Stimulated activated naive CD4-positive, alpha-beta T cell treated with Interleukin-2 at 50 U/mL for 16 hours (primary cell): ENCODE data around the gene KLHL36.
A peak's percentile ranks its signal among the peaks of the same experiment; 100 is the strongest.

Experiments used
- DNase-seq: peaks from one replicate; lab custom pipeline; 2025; lab: John Stamatoyannopoulos, UW

Gene KLHL36

GRCh38 chr16:84699147-84699711 is 50.9 kb downstream of the KLHL36 start:
- no peak for DNase-seq

- peak; percentile 77 for DNase-seq
Observed at GRCh38 chr16:84699712-84700445, 51.6 kb downstream of the KLHL36 start, which contains the start of gene USP10. Gene USP10 (plus strand): TSS chr16:84700000. CDS start chr16:84700091, 91 bp downstream.

GRCh38 chr16:84700446-84701300 is 52.4 kb downstream of the KLHL36 start:
- peak; percentile 35 for DNase-seq

GRCh38 chr16:84703681-84704080 is 55.4 kb downstream of the KLHL36 start:
- no peak for DNase-seq

- no peak for DNase-seq
Observed at GRCh38 chr16:84704253-84704652, 55.9 kb downstream of the KLHL36 start.

- no peak for DNase-seq
Observed at GRCh38 chr16:84706856-84707255, 58.5 kb downstream of the KLHL36 start.

GRCh38 chr16:84709609-84710008 is 61.3 kb downstream of the KLHL36 start:
- no peak for DNase-seq

- no peak for DNase-seq
Observed at GRCh38 chr16:84710686-84711085, 62.4 kb downstream of the KLHL36 start.
